Activated naive CD4-positive, alpha-beta T cell treated with anti-CD3 and anti-CD28 coated beads, Interleukin-2, amount 50 U/mL, for 24 hours (primary cell): ENCODE results near the gene SEMA5A.

Source experiments
- H3K27ac Mint-ChIP-seq: one replicate; pipeline ENCODE4 v1.8.0; 2021; ENCODE audit warnings: mild to moderate bottlenecking, mixed read lengths
- H3K27me3 Mint-ChIP-seq: one replicate; pipeline ENCODE4 v1.8.0; 2021; ENCODE audit warnings: mixed read lengths
- H3K36me3 Mint-ChIP-seq: one replicate; pipeline ENCODE4 v1.8.0; 2021; ENCODE audit warnings: mixed read lengths
- H3K4me1 Mint-ChIP-seq: one replicate; pipeline ENCODE4 v1.8.0; 2021; ENCODE audit warnings: mixed read lengths
- H3K4me3 Mint-ChIP-seq: one replicate; pipeline ENCODE4 v1.8.0; 2021; ENCODE audit warnings: mild to moderate bottlenecking, mixed read lengths
- H3K9me3 Mint-ChIP-seq: one replicate; pipeline ENCODE4 v1.8.0; 2021; ENCODE audit warnings: mixed read lengths

Gene SEMA5A

DNA sequence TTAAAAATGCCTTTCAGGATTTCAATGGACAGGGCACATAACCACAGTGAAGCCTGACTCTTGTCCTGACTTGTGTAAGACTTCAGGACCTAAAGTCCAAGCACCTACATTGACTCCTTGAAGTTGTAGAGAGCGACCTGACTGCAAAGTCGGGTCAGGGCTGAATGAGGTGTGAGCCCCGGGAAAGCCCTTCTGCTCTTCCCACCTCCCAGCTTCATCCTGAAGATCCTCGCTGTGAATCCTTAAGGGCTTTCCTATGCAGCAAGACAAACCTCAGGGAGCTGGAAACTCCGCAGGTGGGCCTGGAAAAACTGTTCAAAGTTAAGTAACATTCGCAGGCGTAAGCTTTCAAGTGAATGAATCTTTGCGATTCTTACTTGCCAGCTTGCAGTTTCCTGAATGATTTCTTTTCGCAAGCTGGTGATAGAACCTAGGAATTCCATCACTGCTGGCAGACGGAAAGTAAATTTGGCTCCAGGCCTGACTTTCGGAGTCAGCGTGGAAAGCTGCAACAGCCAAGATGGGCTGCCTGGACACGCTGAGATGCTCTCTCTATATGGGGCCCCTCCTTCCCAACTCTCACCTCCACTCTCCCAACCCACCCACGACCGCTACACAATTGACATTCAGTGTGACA is 10.9 kb downstream of the SEMA5A start:
- Mint-ChIP-seq H3K36me3 (no peaks in the 10 kb centered on the region), H3K27ac (no peak overlapping the region), H3K27me3 (peaks cover 2% of the 10 kb centered on the region), H3K4me1 (no peaks in the 10 kb centered on the region), H3K4me3 (no peak overlapping the region), H3K9me3 (no peaks in the 10 kb centered on the region)

DNA sequence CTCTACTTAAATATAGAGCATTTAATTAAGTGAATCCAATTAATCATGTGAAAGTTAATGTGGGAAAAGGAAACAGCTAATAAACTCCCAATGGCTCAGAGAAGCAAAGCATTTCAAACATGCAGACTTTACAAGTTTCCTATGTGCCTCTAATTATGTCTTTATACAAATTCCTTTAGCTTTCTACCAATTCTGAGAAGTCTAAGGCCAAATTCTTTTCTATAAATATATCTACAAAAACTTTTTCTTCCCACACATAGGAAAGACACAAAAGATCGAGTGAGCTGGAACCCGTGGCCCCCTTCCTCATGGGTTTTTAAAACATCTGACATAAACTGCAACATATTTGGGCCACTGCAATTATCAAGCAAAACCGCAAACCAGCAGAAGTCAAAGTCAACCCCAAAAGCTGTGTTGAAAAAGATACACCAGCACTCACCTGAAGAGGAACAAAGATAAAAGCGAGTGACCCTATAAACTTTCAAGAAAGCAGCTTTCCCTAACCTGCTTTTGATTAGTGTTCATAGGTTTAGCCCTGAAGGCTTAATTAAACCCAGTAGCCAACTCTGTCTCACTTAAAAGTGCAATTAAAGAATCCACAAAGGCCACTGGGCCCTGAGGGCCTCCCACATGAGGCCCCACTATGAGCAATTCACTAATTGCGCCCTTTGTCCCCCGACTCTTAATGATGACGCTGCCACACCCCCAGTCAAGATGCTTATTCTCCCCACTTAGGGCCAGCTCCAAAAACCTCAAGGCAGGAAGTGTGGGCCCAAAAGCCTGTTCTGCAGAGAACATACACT is 12.1 kb downstream of the SEMA5A start:
- H3K9me3 Mint-ChIP-seq = no peaks in the 10 kb centered on the region
- no peaks in the 10 kb centered on the region for H3K36me3 Mint-ChIP-seq
- no peaks in the 10 kb centered on the region for H3K4me1 Mint-ChIP-seq
- H3K4me3 Mint-ChIP-seq = no peak overlapping the region
- peaks cover 2% of the 10 kb centered on the region for H3K27me3 Mint-ChIP-seq
- no peak overlapping the region for H3K27ac Mint-ChIP-seq

GRCh38 chr5:9533096-9533495 is 12.8 kb downstream of the SEMA5A start:
- H3K4me3 Mint-ChIP-seq = no peak overlapping the region
- no peaks in the 10 kb centered on the region for H3K36me3 Mint-ChIP-seq
- H3K9me3 Mint-ChIP-seq = no peaks in the 10 kb centered on the region
- no peak overlapping the region for H3K27ac Mint-ChIP-seq
- peaks cover 2% of the 10 kb centered on the region for H3K27me3 Mint-ChIP-seq
- H3K4me1 Mint-ChIP-seq = no peaks in the 10 kb centered on the region

DNA sequence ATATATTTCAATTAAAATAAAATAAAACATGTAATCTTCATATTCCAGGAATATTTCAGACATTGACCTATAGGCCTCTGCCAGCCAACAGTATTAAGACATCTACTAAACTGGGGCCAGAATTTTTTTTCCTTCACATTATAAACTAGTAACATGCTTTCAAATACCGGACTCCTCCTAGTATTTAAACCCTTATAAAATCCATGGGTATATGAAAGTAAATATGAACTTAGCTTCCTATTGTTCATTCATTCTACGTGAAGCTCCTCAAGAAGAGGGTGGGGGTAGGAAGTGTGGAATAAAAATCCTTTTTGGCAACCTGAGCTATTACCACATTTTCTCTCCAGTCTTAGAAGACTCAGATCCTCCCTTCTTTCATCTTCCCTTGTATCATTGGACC is 16.4 kb downstream of the SEMA5A start:
- Mint-ChIP-seq H3K27ac (no peak overlapping the region), H3K36me3 (no peaks in the 10 kb centered on the region)

DNA sequence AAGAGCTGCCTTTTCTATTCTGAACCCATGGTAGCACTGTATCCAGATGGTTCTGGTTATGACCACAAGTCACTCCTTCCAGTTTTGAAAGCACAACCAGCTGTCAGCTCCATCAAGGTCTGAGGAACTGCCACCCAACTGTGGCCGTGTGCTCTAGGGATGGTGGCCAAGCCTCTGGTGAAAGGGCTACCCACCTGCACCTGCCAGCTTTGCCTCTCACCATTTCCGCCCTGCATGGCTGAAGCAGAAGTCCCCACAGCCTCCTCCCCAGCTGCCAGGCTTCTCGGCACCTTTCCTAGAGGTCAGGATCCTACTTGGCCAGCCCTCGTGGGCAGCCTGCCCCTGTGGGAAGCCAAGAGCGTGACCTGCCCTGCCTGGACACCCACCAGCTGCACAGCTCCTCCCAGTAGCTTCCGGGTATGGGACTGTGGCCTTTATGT is 16.8 kb downstream of the SEMA5A start:
- Mint-ChIP-seq H3K27me3 (peaks cover under 1% of the 10 kb centered on the region), H3K4me3 (no peak overlapping the region), H3K27ac (no peak overlapping the region), H3K36me3 (no peaks in the 10 kb centered on the region), H3K4me1 (no peaks in the 10 kb centered on the region), H3K9me3 (no peaks in the 10 kb centered on the region)

More for the DNA sequence above, 16.4 kb downstream of the SEMA5A start:
- peaks cover 2% of the 10 kb centered on the region for H3K27me3 Mint-ChIP-seq
- no peaks in the 10 kb centered on the region for H3K4me1 Mint-ChIP-seq
- no peaks in the 10 kb centered on the region for H3K9me3 Mint-ChIP-seq
- H3K4me3 Mint-ChIP-seq = no peak overlapping the region

GRCh38 chr5:9524941-9525340 is 20.9 kb downstream of the SEMA5A start:
- Mint-ChIP-seq H3K36me3 (no peaks in the 10 kb centered on the region), H3K4me1 (no peaks in the 10 kb centered on the region), H3K27ac (no peak overlapping the region), H3K9me3 (no peaks in the 10 kb centered on the region), H3K4me3 (no peak overlapping the region), H3K27me3 (no peaks in the 10 kb centered on the region)

DNA sequence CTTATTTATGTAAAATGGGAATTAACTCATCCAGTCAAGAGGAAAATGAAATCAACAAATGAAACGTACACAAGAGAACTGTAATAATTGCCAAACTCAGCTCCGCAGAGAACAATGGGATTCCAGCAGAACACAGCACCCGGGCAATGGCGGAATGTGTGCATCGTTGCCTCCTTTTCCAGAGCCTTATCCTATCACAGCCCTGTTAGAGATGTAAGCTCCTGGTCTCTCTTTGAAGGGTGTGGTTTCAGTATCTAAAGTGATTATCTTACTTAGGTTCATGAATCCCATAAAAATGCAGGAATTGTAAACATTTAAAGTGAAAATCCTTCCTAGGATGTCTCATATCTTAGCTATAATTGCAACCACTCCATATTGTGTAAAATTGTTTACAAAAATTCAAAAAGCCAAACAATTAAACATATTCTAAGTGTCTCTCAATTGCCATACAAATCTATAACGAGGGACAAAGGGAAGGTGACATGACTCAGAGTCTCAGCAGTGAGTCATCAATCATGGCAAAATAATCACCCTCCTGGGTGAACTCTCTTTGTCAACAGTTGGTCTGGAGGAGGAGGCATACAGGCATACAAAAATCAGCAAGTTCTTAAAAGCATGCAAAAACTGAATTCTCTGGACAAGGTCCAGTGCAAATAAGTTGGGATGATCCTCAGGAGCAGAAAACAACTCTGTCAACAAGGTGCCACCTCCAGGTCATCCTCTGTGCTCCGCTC is 22.6 kb downstream of the SEMA5A start:
- H3K9me3 Mint-ChIP-seq = no peaks in the 10 kb centered on the region

GRCh38 chr5:9519537-9519936 is 26.3 kb downstream of the SEMA5A start:
- Mint-ChIP-seq H3K27ac (no peak overlapping the region), H3K4me1 (no peaks in the 10 kb centered on the region), H3K27me3 (no peaks in the 10 kb centered on the region), H3K36me3 (no peaks in the 10 kb centered on the region), H3K4me3 (no peak overlapping the region), H3K9me3 (no peaks in the 10 kb centered on the region)

More for the DNA sequence above, 22.6 kb downstream of the SEMA5A start:
- Mint-ChIP-seq H3K4me3 (no peak overlapping the region), H3K27ac (no peak overlapping the region), H3K27me3 (no peaks in the 10 kb centered on the region), H3K4me1 (no peaks in the 10 kb centered on the region), H3K36me3 (no peaks in the 10 kb centered on the region)

DNA sequence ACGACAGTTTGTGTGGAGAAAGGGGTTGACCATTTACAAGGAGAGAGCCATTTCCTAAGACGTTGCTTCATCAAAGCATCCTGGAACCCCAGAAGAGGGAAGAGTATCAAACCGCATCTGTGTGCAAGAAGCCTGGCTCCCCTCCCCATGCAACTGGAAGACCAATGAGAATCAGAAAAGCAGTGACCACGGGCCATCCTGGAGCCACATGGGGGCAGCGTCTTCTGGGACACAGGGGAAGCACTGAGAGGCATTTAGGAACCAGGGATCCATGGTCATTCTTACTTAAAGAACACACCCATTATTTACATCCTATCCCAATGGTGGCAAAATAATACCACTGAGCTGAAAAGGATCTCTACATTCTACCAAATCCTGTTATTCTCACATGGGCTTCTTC is 29.3 kb downstream of the SEMA5A start:
- Mint-ChIP-seq H3K9me3 (no peaks in the 10 kb centered on the region), H3K27ac (no peak overlapping the region), H3K27me3 (no peaks in the 10 kb centered on the region)

GRCh38 chr5:9515436-9515835 is 30.4 kb downstream of the SEMA5A start:
- Mint-ChIP-seq H3K36me3 (no peaks in the 10 kb centered on the region), H3K9me3 (no peaks in the 10 kb centered on the region), H3K4me3 (no peak overlapping the region), H3K27ac (no peak overlapping the region), H3K27me3 (no peaks in the 10 kb centered on the region), H3K4me1 (no peaks in the 10 kb centered on the region)

More for the DNA sequence above, 29.3 kb downstream of the SEMA5A start:
- Mint-ChIP-seq H3K4me1 (no peaks in the 10 kb centered on the region), H3K36me3 (no peaks in the 10 kb centered on the region), H3K4me3 (no peak overlapping the region)

DNA sequence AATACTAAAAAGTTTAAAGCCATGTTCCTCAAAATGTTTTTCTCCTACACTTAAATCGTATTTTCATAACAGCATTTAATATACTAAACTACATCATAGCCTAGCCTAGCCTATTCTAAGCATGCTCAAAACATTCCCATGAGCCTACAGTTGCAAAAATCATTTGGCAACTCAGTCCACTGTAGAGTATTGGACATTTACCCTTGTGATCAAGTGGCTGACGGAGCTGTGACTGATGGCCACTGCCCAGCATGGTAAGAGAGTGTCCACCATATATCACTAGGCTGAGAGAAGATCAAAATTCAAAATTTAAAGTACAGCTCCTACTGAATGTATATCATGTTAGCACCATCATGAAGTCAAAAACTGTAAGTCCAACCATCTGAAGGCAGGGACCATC is 30.9 kb downstream of the SEMA5A start:
- H3K4me1 Mint-ChIP-seq = no peaks in the 10 kb centered on the region
- no peak overlapping the region for H3K27ac Mint-ChIP-seq
- H3K9me3 Mint-ChIP-seq = no peaks in the 10 kb centered on the region
- H3K27me3 Mint-ChIP-seq = no peaks in the 10 kb centered on the region
- no peaks in the 10 kb centered on the region for H3K36me3 Mint-ChIP-seq
- H3K4me3 Mint-ChIP-seq = no peak overlapping the region

DNA sequence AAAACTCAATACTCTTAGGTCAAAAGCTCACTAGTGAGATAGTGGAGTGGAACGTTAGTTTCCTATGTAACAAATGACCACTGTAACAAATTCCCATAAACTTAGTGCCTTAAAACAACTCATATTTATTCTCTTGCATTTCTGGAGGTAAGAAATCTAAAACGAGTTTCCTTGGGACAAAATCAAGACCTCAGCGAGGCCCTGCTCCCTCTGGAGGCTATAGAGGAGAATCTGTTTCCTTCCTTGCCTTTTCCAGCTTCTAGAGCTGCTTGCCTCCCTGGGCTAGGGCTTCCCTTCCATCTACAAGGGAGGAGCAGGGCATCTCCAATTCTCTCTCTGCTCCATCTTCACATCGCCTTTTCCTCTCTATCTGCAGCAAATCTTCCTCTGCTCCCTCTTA is 32.0 kb downstream of the SEMA5A start:
- Mint-ChIP-seq H3K9me3 (peaks cover 2% of the 10 kb centered on the region), H3K27ac (no peak overlapping the region), H3K4me3 (no peak overlapping the region), H3K4me1 (no peaks in the 10 kb centered on the region), H3K36me3 (no peaks in the 10 kb centered on the region), H3K27me3 (no peaks in the 10 kb centered on the region)

GRCh38 chr5:9512457-9512856 is 33.4 kb downstream of the SEMA5A start:
- no peak overlapping the region for H3K27ac Mint-ChIP-seq
- H3K4me1 Mint-ChIP-seq = no peaks in the 10 kb centered on the region
- H3K9me3 Mint-ChIP-seq = peaks cover 6% of the 10 kb centered on the region
- H3K4me3 Mint-ChIP-seq = no peak overlapping the region
- H3K36me3 Mint-ChIP-seq = no peaks in the 10 kb centered on the region
- H3K27me3 Mint-ChIP-seq = no peaks in the 10 kb centered on the region

GRCh38 chr5:9507974-9508373 is 37.9 kb downstream of the SEMA5A start:
- Mint-ChIP-seq H3K27ac (no peak overlapping the region), H3K4me1 (no peaks in the 10 kb centered on the region), H3K9me3 (peaks cover 6% of the 10 kb centered on the region), H3K4me3 (no peak overlapping the region), H3K27me3 (no peaks in the 10 kb centered on the region), H3K36me3 (no peaks in the 10 kb centered on the region)

GRCh38 chr5:9505225-9505624 is 40.6 kb downstream of the SEMA5A start:
- Mint-ChIP-seq H3K9me3 (peaks cover 6% of the 10 kb centered on the region), H3K36me3 (no peaks in the 10 kb centered on the region), H3K4me3 (no peak overlapping the region), H3K27ac (no peak overlapping the region), H3K4me1 (no peaks in the 10 kb centered on the region), H3K27me3 (no peaks in the 10 kb centered on the region)

DNA sequence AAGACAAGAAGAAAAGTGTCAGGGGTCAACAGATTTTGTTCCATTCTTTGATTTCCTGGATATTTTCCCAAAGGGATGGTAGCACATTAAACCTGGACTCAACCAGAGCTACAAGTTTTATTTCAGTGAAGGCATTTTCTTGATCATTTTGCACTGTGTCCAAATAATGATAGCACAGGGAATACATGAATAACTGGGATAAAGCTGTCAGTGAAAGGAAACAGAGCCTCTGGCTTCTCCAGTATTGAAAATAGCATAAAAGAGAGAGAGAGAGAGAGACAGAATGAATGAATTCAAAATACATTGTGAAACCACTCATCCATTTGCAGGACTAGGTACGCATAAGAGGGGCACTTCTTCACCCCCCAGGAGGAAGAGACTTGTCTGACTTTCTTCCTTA is 43.0 kb downstream of the SEMA5A start:
- Mint-ChIP-seq H3K27ac (no peak overlapping the region), H3K9me3 (peaks cover 5% of the 10 kb centered on the region), H3K4me3 (no peak overlapping the region), H3K4me1 (no peaks in the 10 kb centered on the region), H3K27me3 (no peaks in the 10 kb centered on the region), H3K36me3 (no peaks in the 10 kb centered on the region)
